PC-3 (cell line): Measurements from ENCODE around the gene TUBG2. TPM values are rescaled to one million over a fixed set of nuclear protein-coding genes. Genes with fewer than 3 reads are reported as not detected.

Experiments
- ATAC-seq: fragments of 200-7000 bp; cut with Tn5 transposase; 2 replicates; pipeline ENCODE4 v1.9.1; 2020; ENCODE audit warnings: mild to moderate bottlenecking, moderate library complexity
- BruUV-seq: library from RNA; stranded (reverse); fragments of 400-500 nt; replicated peaks from 2 replicates; lab custom pipeline; 2021; lab: Mats Ljungman, UMichigan
- CTCF ChIA-PET: fragments of 300-600 bp; sonication (Branson Sonifier 250); formaldehyde crosslinking; loops from one replicate; lab custom pipeline; 2022; ENCODE audit warnings: antibody characterized with exemption; lab: Charles Lee
- POLR2A ChIA-PET: fragments of 300-600 bp; sonication (Branson Sonifier 250); formaldehyde crosslinking; loops from one replicate; lab custom pipeline; 2022; ENCODE audit warnings: antibody characterized with exemption; ENCODE audit not compliant: unreplicated experiment; lab: Charles Lee
- DNase-seq: peaks from one replicate; pipeline ENCODE4 v3.0.0-alpha.2; 2015
- H2AFZ ChIP-seq: fragments of 300-600 bp; sonication (generic); 2 replicates; pipeline ENCODE4 v1.6.0; 2016; ENCODE audit warnings: antibody characterized with exemption, low read length
- H3F3A ChIP-seq: fragments of 300-600 bp; sonication (generic); one replicate; pipeline ENCODE4 v1.6.0; 2017; ENCODE audit warnings: antibody characterized with exemption, low read length, control low read depth, mild to moderate bottlenecking; ENCODE audit not compliant: unreplicated experiment
- H3K27ac ChIP-seq: fragments of 300-600 bp; sonication (generic); 2 replicates; pipeline ENCODE4 v1.5.1; 2016; ENCODE audit warnings: mild to moderate bottlenecking, low read length
- H3K27me3 ChIP-seq: fragments of 300-600 bp; sonication (generic); 2 replicates; pipeline ENCODE4 v1.6.1; 2016; ENCODE audit warnings: low read length, mixed read lengths
- H3K36me3 ChIP-seq: fragments of 300-600 bp; sonication (generic); 2 replicates; pipeline ENCODE4 v1.6.1; 2016; ENCODE audit warnings: low read depth, mixed run types, low read length, mixed read lengths
- H3K4me1 ChIP-seq: fragments of 300-600 bp; sonication (generic); 2 replicates; pipeline ENCODE4 v1.5.1; 2016; ENCODE audit warnings: low read length; ENCODE audit not compliant: insufficient read depth
- H3K4me2 ChIP-seq: fragments of 300-600 bp; sonication (generic); 2 replicates; pipeline ENCODE4 v1.6.0; 2016; ENCODE audit warnings: low read length
- H3K4me3 ChIP-seq: fragments of 300-600 bp; sonication (generic); 2 replicates; pipeline ENCODE4 v1.5.1; 2016; ENCODE audit warnings: mild to moderate bottlenecking, low read length, mixed read lengths
- H3K79me2 ChIP-seq: fragments of 300-600 bp; sonication (generic); 2 replicates; pipeline ENCODE4 v1.6.1; 2017; ENCODE audit warnings: low read length, mixed read lengths
- H3K9ac ChIP-seq: fragments of 300-600 bp; sonication (generic); 2 replicates; pipeline ENCODE4 v1.6.0; 2016; ENCODE audit warnings: mild to moderate bottlenecking, low read length
- H3K9me2 ChIP-seq: fragments of 300-600 bp; sonication (generic); replicated peaks from 2 replicates; pipeline ENCODE4 v1.6.1; 2016; ENCODE audit warnings: mixed run types, low read length, mixed read lengths
- H3K9me3 ChIP-seq: fragments of 300-600 bp; sonication (generic); 2 replicates; pipeline ENCODE4 v1.6.1; 2016; ENCODE audit warnings: low read length, mixed read lengths
- H4K20me1 ChIP-seq: fragments of 300-600 bp; sonication (generic); 2 replicates; pipeline ENCODE4 v1.6.1; 2016; ENCODE audit warnings: low read length, mixed read lengths
- CTCF ChIP-seq: fragments of 300-600 bp; sonication (generic); conservative IDR thresholded peaks from 2 replicates; pipeline ENCODE4 v1.5.1; 2017; ENCODE audit warnings: antibody characterized with exemption, low read depth, mild to moderate bottlenecking, low read length
- EZH2 ChIP-seq: fragments of 300-600 bp; sonication (generic); IDR thresholded peaks from one replicate; pipeline ENCODE4 v1.6.1; 2017; ENCODE audit warnings: antibody characterized with exemption, mild to moderate bottlenecking, low read length; ENCODE audit not compliant: unreplicated experiment
- EZH2phosphoT487 ChIP-seq: fragments of 300-600 bp; sonication (generic); IDR thresholded peaks from 2 replicates; pipeline ENCODE4 v1.6.1; 2018; ENCODE audit warnings: mild to moderate bottlenecking, antibody characterized with exemption, low read length, borderline replicate concordance
- intact Hi-C: fragments of 100-400 bp; cut with micrococcal nuclease; formaldehyde crosslinking; loops from 2 replicates; pipeline ENCODE4 v1.9.0; 2023
- total RNA-seq: library from RNA; depleted of rRNA; stranded (reverse); fragments of >200 nt; gene quantifications from 2 replicates; pipeline ENCODE4 v1.2.3, GENCODE V29; 2014

The TUBG2 gene
- total RNA-seq, 1 experiment from 2014 or later, result 7.1 TPM

GRCh38 chr17:42653179-42654124, 5.6 kb upstream of the TUBG2 start:
- no peaks in the 10 kb centered on the region for H3K79me2 ChIP-seq
- peak overlapping the region; percentile 64 for H3K4me3 ChIP-seq
- ATAC-seq, result peak; percentile 72
- no peaks in the 10 kb centered on the region for H3K9me3 ChIP-seq
- no peaks in the 10 kb centered on the region for H4K20me1 ChIP-seq
- no TSS peak for BruUV-seq
- H3K9ac ChIP-seq, result peak overlapping the region; percentile 22; the same call in 1 of the 2 replicates
- ChIA-PET CTCF (no interaction called here), POLR2A (no interaction called here)
- peak overlapping the region; percentile 91 for H3K4me2 ChIP-seq
- no peak overlapping the region for H3K27ac ChIP-seq
- no peaks in the 10 kb centered on the region for H3K27me3 ChIP-seq
- no peaks in the 10 kb centered on the region for H3F3A ChIP-seq
- TF ChIP-seq EZH2, result no peak
- no peak for TF ChIP-seq CTCF
- no peak for TF ChIP-seq EZH2phosphoT487
- intact Hi-C loops, result no loop called here
- H3K4me1 ChIP-seq, result peaks cover 9% of the 10 kb centered on the region
- no peaks in the 10 kb centered on the region for H3K9me2 ChIP-seq
- H3K36me3 ChIP-seq, result no peaks in the 10 kb centered on the region
- H2AFZ ChIP-seq, result peak overlapping the region; percentile 97
- peak; percentile 29 for DNase-seq

GRCh38 chr17:42655528-42655927, 3.6 kb upstream of the TUBG2 start:
- CTCF ChIA-PET, result no interaction called here
- H2AFZ ChIP-seq, result no peak overlapping the region
- H3K4me1 ChIP-seq, result peaks cover 17% of the 10 kb centered on the region
- no peak overlapping the region for H3K4me3 ChIP-seq
- no peaks in the 10 kb centered on the region; the same call in 1 of the 2 replicates for H3K79me2 ChIP-seq
- intact Hi-C loops, result no loop called here
- POLR2A ChIA-PET, result no interaction called here
- H3K9ac ChIP-seq, result no peak overlapping the region
- no peaks in the 10 kb centered on the region for H3K27me3 ChIP-seq
- H3K36me3 ChIP-seq, result no peaks in the 10 kb centered on the region
- no TSS peak for BruUV-seq
- no peak for DNase-seq
- TF ChIP-seq CTCF (no peak), EZH2 (no peak), EZH2phosphoT487 (no peak)
- no peaks in the 10 kb centered on the region for H3F3A ChIP-seq
- H3K27ac ChIP-seq, result no peak overlapping the region
- no peaks in the 10 kb centered on the region for H3K9me3 ChIP-seq
- no peaks in the 10 kb centered on the region for H4K20me1 ChIP-seq
- no peak overlapping the region for H3K4me2 ChIP-seq
- H3K9me2 ChIP-seq, result no peaks in the 10 kb centered on the region
- ATAC-seq, result no peak
